Hepatocyte (in vitro differentiated cells): Measurements from ENCODE around the gene CHP1. TPM values are rescaled to one million over a fixed set of nuclear protein-coding genes. Genes with fewer than 3 reads are reported as not detected.
A peak's percentile ranks its signal among the peaks of the same experiment; 100 is the strongest.

Experiments
- DNase-seq: peaks from one replicate; pipeline ENCODE4 v3.0.0-alpha.2; 2016; ENCODE audit warnings: low spot score
- H2AFZ ChIP-seq: fragments of 200-600 bp; sonication (generic); 2 replicates; pipeline ENCODE4 v1.6.0; 2016; ENCODE audit warnings: antibody characterized with exemption, mild to moderate bottlenecking
- H3K27ac ChIP-seq: fragments of 200-600 bp; sonication (generic); 2 replicates; pipeline ENCODE4 v1.5.1; 2016; ENCODE audit warnings: mild to moderate bottlenecking
- H3K27me3 ChIP-seq: fragments of 200-600 bp; sonication (generic); 2 replicates; pipeline ENCODE4 v1.6.1; 2016
- H3K36me3 ChIP-seq: fragments of 200-600 bp; sonication (generic); replicated peaks from 2 replicates; pipeline ENCODE4 v1.5.1; 2016; ENCODE audit warnings: low read depth; ENCODE audit not compliant: insufficient read depth
- H3K4me1 ChIP-seq: fragments of 200-600 bp; sonication (generic); 2 replicates; pipeline ENCODE4 v1.5.1; 2016; ENCODE audit warnings: mild to moderate bottlenecking, moderate library complexity; ENCODE audit not compliant: insufficient read depth
- H3K4me2 ChIP-seq: fragments of 200-600 bp; sonication (generic); 2 replicates; pipeline ENCODE4 v1.6.0; 2016
- H3K4me3 ChIP-seq: fragments of 200-600 bp; sonication (generic); 2 replicates; pipeline ENCODE4 v1.5.1; 2016; ENCODE audit warnings: mild to moderate bottlenecking
- H3K79me2 ChIP-seq: fragments of 200-600 bp; sonication (generic); 2 replicates; pipeline ENCODE4 v1.6.0; 2017; ENCODE audit warnings: mild to moderate bottlenecking
- H3K9me2 ChIP-seq: fragments of 200-600 bp; sonication (generic); replicated peaks from 2 replicates; pipeline ENCODE4 v1.6.0; 2017; ENCODE audit warnings: mild to moderate bottlenecking; ENCODE audit not compliant: insufficient read depth
- H3K9me3 ChIP-seq: fragments of 200-600 bp; sonication (generic); 2 replicates; pipeline ENCODE4 v1.5.1; 2016; ENCODE audit warnings: low read depth, mild to moderate bottlenecking
- H4K20me1 ChIP-seq: fragments of 200-600 bp; sonication (generic); 2 replicates; pipeline ENCODE4 v1.6.0; 2016; ENCODE audit warnings: mild to moderate bottlenecking; ENCODE audit not compliant: insufficient read depth, poor library complexity, severe bottlenecking
- EZH2 ChIP-seq: fragments of 200-600 bp; sonication (generic); IDR thresholded peaks from 2 replicates; pipeline ENCODE4 v1.6.1; 2016; ENCODE audit warnings: antibody characterized with exemption, mild to moderate bottlenecking, borderline replicate concordance
- EZH2phosphoT487 ChIP-seq: fragments of 200-600 bp; sonication (generic); IDR thresholded peaks from one replicate; pipeline ENCODE4 v1.6.1; 2018; ENCODE audit warnings: antibody characterized with exemption, mild to moderate bottlenecking, low read depth, moderate library complexity; ENCODE audit not compliant: unreplicated experiment, severe bottlenecking
- WGBS: methylation state at CpG from one replicate; pipeline ENCODE4 v1.1.6; 2016; ENCODE audit warnings: low lambda C conversion rate; ENCODE audit errors: missing lambda C conversion rate; 5-methylcytosine and 5-hydroxymethylcytosine counted together
- polyA plus RNA-seq: library from polyadenylated mRNA; unstranded; fragments of >200 nt; fragmentation: Nextera tagmentation; extraction: Ambion mirVana; gene quantifications from 2 replicates; pipeline ENCODE4 v1.2.1, GENCODE V29; 2016
- total RNA-seq: library from RNA; depleted of rRNA; stranded (reverse); fragments of >200 nt; gene quantifications from 2 replicates; pipeline ENCODE4 v1.2.3, GENCODE V29; 2014
- TF ChIP-seq, protein P1 (sequence below): fragments of 200-600 bp; sonication (generic); IDR thresholded peaks from 2 replicates; pipeline ENCODE4 v1.5.1; 2016; ENCODE audit warnings: antibody characterized with exemption, mild to moderate bottlenecking; ENCODE audit not compliant: poor library complexity

The CHP1 gene
- total and polyA plus RNA-seq, 2 experiments from 2014 or later: 39.0 to 163 TPM

DNA sequence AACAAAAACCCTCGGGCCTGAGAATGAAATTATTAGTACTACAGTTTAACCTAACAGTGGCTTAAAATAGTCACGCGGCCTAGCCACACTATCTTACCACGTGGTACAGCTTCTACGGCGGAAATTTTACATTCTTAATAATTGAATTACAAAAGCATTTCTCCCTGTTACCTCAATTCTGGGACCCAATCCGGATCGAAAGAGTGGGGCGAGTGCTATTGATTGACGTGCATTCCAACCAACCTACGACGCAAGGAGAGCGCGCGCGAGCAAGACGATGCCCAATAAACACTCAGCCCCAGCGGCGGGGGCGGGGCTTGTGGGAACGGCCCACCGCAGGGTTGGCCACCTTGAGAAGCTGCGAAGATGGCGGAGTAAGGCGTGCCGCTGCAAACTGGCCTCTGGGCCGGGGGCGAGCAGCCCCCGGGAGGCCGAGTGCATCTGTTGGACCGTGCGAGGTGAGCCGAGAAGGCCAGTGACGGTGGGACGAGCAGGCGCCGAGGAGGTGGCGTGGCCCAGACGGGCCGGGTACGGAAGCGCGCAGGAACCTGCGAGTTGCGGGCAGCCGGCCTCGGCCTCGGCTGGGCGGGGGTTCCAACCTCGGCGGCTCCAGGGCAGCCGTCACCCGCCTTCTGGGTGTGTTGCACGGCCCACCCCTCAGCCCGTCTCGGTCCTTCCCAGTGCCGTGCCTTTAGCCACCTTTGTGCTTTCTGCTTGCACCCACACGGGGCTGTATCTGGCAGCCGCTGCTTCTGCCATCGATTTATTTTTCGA, 52.8 kb downstream of the CHP1 start:
- H3K27ac ChIP-seq: peak overlapping the region; percentile 88
- peak overlapping the region; percentile 39 for H2AFZ ChIP-seq
- H4K20me1 ChIP-seq: no peaks in the 10 kb centered on the region
- H3K79me2 ChIP-seq: peaks cover 48% of the 10 kb centered on the region
- H3K4me3 ChIP-seq: peak overlapping the region; percentile 46
- H3K4me1 ChIP-seq: no peaks in the 10 kb centered on the region
- H3K27me3 ChIP-seq: no peaks in the 10 kb centered on the region
- peak; percentile 99 for DNase-seq
- H3K4me2 ChIP-seq: peak overlapping the region; percentile 90
- H3K36me3 ChIP-seq: no peaks in the 10 kb centered on the region
- TF ChIP-seq, protein P1, sequence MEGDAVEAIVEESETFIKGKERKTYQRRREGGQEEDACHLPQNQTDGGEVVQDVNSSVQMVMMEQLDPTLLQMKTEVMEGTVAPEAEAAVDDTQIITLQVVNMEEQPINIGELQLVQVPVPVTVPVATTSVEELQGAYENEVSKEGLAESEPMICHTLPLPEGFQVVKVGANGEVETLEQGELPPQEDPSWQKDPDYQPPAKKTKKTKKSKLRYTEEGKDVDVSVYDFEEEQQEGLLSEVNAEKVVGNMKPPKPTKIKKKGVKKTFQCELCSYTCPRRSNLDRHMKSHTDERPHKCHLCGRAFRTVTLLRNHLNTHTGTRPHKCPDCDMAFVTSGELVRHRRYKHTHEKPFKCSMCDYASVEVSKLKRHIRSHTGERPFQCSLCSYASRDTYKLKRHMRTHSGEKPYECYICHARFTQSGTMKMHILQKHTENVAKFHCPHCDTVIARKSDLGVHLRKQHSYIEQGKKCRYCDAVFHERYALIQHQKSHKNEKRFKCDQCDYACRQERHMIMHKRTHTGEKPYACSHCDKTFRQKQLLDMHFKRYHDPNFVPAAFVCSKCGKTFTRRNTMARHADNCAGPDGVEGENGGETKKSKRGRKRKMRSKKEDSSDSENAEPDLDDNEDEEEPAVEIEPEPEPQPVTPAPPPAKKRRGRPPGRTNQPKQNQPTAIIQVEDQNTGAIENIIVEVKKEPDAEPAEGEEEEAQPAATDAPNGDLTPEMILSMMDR: no peak
- TF ChIP-seq EZH2phosphoT487 (no peak), EZH2 (no peak)
- H3K9me2 ChIP-seq: no peaks in the 10 kb centered on the region
- 1% methylated on average over 46 of the region's 61 CpGs for WGBS
- H3K9me3 ChIP-seq: no peaks in the 10 kb centered on the region

GRCh38 chr15:41284427-41285177, 53.5 kb downstream of the CHP1 start:
- WGBS: under 1% methylated on average over 20 of the region's 20 CpGs
- H3K36me3 ChIP-seq: no peaks in the 10 kb centered on the region
- H3K4me1 ChIP-seq: no peaks in the 10 kb centered on the region
- peak overlapping the region; percentile 90 for H3K4me2 ChIP-seq
- H3K9me3 ChIP-seq: no peaks in the 10 kb centered on the region
- H3K9me2 ChIP-seq: no peaks in the 10 kb centered on the region
- TF ChIP-seq, protein P1: no peak
- no peak for TF ChIP-seq EZH2phosphoT487
- no peak for TF ChIP-seq EZH2
- peak overlapping the region; percentile 46 for H3K4me3 ChIP-seq
- peak overlapping the region; percentile 88 for H3K27ac ChIP-seq
- peaks cover 53% of the 10 kb centered on the region for H3K79me2 ChIP-seq
- peak; percentile 43 for DNase-seq
- H2AFZ ChIP-seq: peak overlapping the region; percentile 39
- no peaks in the 10 kb centered on the region for H3K27me3 ChIP-seq
- no peaks in the 10 kb centered on the region for H4K20me1 ChIP-seq

- Histone ChIP-seq H3K9me2 (no peaks in the 10 kb centered on the region), H3K27ac (peak overlapping the region; percentile 88), H4K20me1 (no peaks in the 10 kb centered on the region), H3K4me2 (peak overlapping the region; percentile 90), H3K79me2 (peaks cover 57% of the 10 kb centered on the region), H3K4me3 (peak overlapping the region; percentile 46), H3K9me3 (no peaks in the 10 kb centered on the region), H3K27me3 (no peaks in the 10 kb centered on the region), H2AFZ (no peak overlapping the region), H3K4me1 (no peaks in the 10 kb centered on the region), H3K36me3 (no peaks in the 10 kb centered on the region)
- 26% methylated on average over 7 of the region's 7 CpGs for WGBS
- DNase-seq: no peak
- no peak for TF ChIP-seq EZH2
- TF ChIP-seq EZH2phosphoT487: no peak
- TF ChIP-seq, protein P1: no peak
Measured at GRCh38 chr15:41285285-41285684, 54.2 kb downstream of the CHP1 start.
